ENCODE results near the gene TNS1.

TNS1 gene

GRCh38 chr2:217928324-217929181 lies 74.2 kb downstream of the TNS1 start:
- no peak for DNase-seq

- DNase-seq = no peak
Measured at GRCh38 chr2:217927601-217928323, 75.0 kb downstream of the TNS1 start.

GRCh38 chr2:217926801-217927200 lies 76.0 kb downstream of the TNS1 start:
- no peak for DNase-seq

- DNase-seq = no peak
Measured at GRCh38 chr2:217924346-217924901, 78.4 kb downstream of the TNS1 start.

GRCh38 chr2:217923007-217923686 lies 79.6 kb downstream of the TNS1 start:
- no peak for DNase-seq

- no peak for DNase-seq
Measured at GRCh38 chr2:217922101-217923006, 80.4 kb downstream of the TNS1 start.

GRCh38 chr2:217920879-217921603 lies 81.8 kb downstream of the TNS1 start:
- DNase-seq = no peak

GRCh38 chr2:217919781-217920351 lies 82.9 kb downstream of the TNS1 start:
- DNase-seq = no peak

- no peak for DNase-seq
Measured at GRCh38 chr2:217919204-217919603, 83.6 kb downstream of the TNS1 start.

- DNase-seq = no peak
Measured at GRCh38 chr2:217918308-217919024, 84.3 kb downstream of the TNS1 start.

- no peak for DNase-seq
Measured at GRCh38 chr2:217916504-217917254, 86.1 kb downstream of the TNS1 start.

GRCh38 chr2:217915706-217916105 lies 87.1 kb downstream of the TNS1 start:
- DNase-seq = no peak

- DNase-seq = no peak
Measured at GRCh38 chr2:217914878-217915277, 87.9 kb downstream of the TNS1 start.

GRCh38 chr2:217914078-217914477 lies 88.7 kb downstream of the TNS1 start:
- DNase-seq = no peak

- no peak for DNase-seq
Measured at GRCh38 chr2:217913436-217913835, 89.4 kb downstream of the TNS1 start.

- DNase-seq = no peak
Measured at GRCh38 chr2:217912098-217913024, 90.4 kb downstream of the TNS1 start.

GRCh38 chr2:217911283-217912097 lies 91.3 kb downstream of the TNS1 start:
- no peak for DNase-seq

- no peak for DNase-seq
Measured at GRCh38 chr2:217910875-217911212, 92.0 kb downstream of the TNS1 start.
